ENCODE results near the gene RARG. TPM values are rescaled to one million over a fixed set of nuclear protein-coding genes. Genes with fewer than 3 reads are reported as not detected.
"Not testable (repeated sequence)": the region's sequence is repeated elsewhere in the genome, so short reads cannot be mapped to it uniquely, and the experiment has no call there.

Gene RARG
- total RNA-seq, 1 donor from 2014 or later, result 10.1 TPM

- no peaks in the 10 kb centered on the region for H3K9me3 ChIP-seq (ENCODE audit: insufficient read depth, low read depth, low read length)
- H3K27me3 Mint-ChIP-seq (ENCODE audit: low read depth, unreplicated experiment), result no peaks in the 10 kb centered on the region
- H2AFZ ChIP-seq (ENCODE audit: low read depth, low read length), result no peak overlapping the region
These were observed 65.2 kb downstream of the RARG start for GRCh38 chr12:53166837-53167236.

GRCh38 chr12:53163008-53163407 is 69.0 kb downstream of the RARG start:
- not testable (repeated sequence) for H3K9ac ChIP-seq (ENCODE audit: low read length); H3K27ac ChIP-seq (ENCODE audit: low read depth, low read length); H2AFZ ChIP-seq (ENCODE audit: low read depth, low read length); H3K36me3 ChIP-seq (ENCODE audit: insufficient read depth, low read length); H3K9me3 ChIP-seq (ENCODE audit: insufficient read depth, low read depth, low read length); H3K4me1 ChIP-seq (ENCODE audit: insufficient read depth, low read length); H3K27me3 Mint-ChIP-seq (ENCODE audit: low read depth, unreplicated experiment); H4K20me1 ChIP-seq (ENCODE audit: insufficient read depth, low read length); H3K9me3 Mint-ChIP-seq (ENCODE audit: unreplicated experiment); H3K4me2 ChIP-seq (ENCODE audit: low read length); H3K27me3 ChIP-seq (ENCODE audit: insufficient read depth, low read length); H3K79me2 ChIP-seq (ENCODE audit: insufficient read depth, low read length); H3K27ac Mint-ChIP-seq (ENCODE audit: unreplicated experiment); DNase-seq (ENCODE audit: low read depth); H3K4me3 Mint-ChIP-seq (ENCODE audit: unreplicated experiment); H3K4me3 ChIP-seq (ENCODE audit: insufficient read depth, low read depth, low read length); H3K4me1 Mint-ChIP-seq (ENCODE audit: low read depth, unreplicated experiment); FAIRE-seq
- H3K36me3 Mint-ChIP-seq (ENCODE audit: low read depth, unreplicated experiment), result peaks cover 14% of the 10 kb centered on the region

More at GRCh38 chr12:53166837-53167236, 65.2 kb downstream of the RARG start:
- H3K9ac ChIP-seq (ENCODE audit: low read length), result no peak overlapping the region
- FAIRE-seq (no peak), DNase-seq (ENCODE audit: low read depth) (no peak)
- Mint-ChIP-seq H3K36me3 (ENCODE audit: low read depth, unreplicated experiment) (peaks cover 22% of the 10 kb centered on the region), H3K4me3 (ENCODE audit: unreplicated experiment) (no peak overlapping the region), H3K9me3 (ENCODE audit: unreplicated experiment) (no peaks in the 10 kb centered on the region), H3K27ac (ENCODE audit: unreplicated experiment) (no peak overlapping the region), H3K4me1 (ENCODE audit: low read depth, unreplicated experiment) (peaks cover 5% of the 10 kb centered on the region)
- no peak for TF ChIP-seq CTCF (IDR thresholded peaks at IDR 0.05; ENCODE audit: insufficient read depth, low read depth, low read length)
- TF ChIP-seq EZH2 (IDR thresholded peaks at IDR 0.05; ENCODE audit: insufficient read depth, low read length), result no peak
- H3K4me2 ChIP-seq (ENCODE audit: low read length), result no peak overlapping the region
- H3K79me2 ChIP-seq (ENCODE audit: insufficient read depth, low read length), result no peaks in the 10 kb centered on the region
- H3K27me3 ChIP-seq (ENCODE audit: insufficient read depth, low read length), result no peaks in the 10 kb centered on the region
- H3K27ac ChIP-seq (ENCODE audit: low read depth, low read length), result no peak overlapping the region
- H4K20me1 ChIP-seq (ENCODE audit: insufficient read depth, low read length), result no peaks in the 10 kb centered on the region
- peaks cover 10% of the 10 kb centered on the region for H3K4me1 ChIP-seq (ENCODE audit: insufficient read depth, low read length)
- H3K4me3 ChIP-seq (ENCODE audit: insufficient read depth, low read depth, low read length), result no peak overlapping the region
- H3K36me3 ChIP-seq (ENCODE audit: insufficient read depth, low read length), result peaks cover 5% of the 10 kb centered on the region

GRCh38 chr12:53161119-53161911 is 70.7 kb downstream of the RARG start:
- no peaks in the 10 kb centered on the region for H3K27me3 ChIP-seq (ENCODE audit: insufficient read depth, low read length)
- no peaks in the 10 kb centered on the region for H3K79me2 ChIP-seq (ENCODE audit: insufficient read depth, low read length)
- no peaks in the 10 kb centered on the region for H4K20me1 ChIP-seq (ENCODE audit: insufficient read depth, low read length)
- FAIRE-seq (no peak), DNase-seq (ENCODE audit: low read depth) (no peak)
- no peak overlapping the region for H3K4me3 Mint-ChIP-seq (ENCODE audit: unreplicated experiment)
- TF ChIP-seq EZH2 (IDR thresholded peaks at IDR 0.05; ENCODE audit: insufficient read depth, low read length), result no peak
- TF ChIP-seq CTCF (IDR thresholded peaks at IDR 0.05; ENCODE audit: insufficient read depth, low read depth, low read length), result no peak
- H3K4me1 Mint-ChIP-seq (ENCODE audit: low read depth, unreplicated experiment), result no peaks in the 10 kb centered on the region
- H2AFZ ChIP-seq (ENCODE audit: low read depth, low read length), result no peak overlapping the region
- H3K4me3 ChIP-seq (ENCODE audit: insufficient read depth, low read depth, low read length), result no peak overlapping the region
- no peaks in the 10 kb centered on the region for H3K36me3 ChIP-seq (ENCODE audit: insufficient read depth, low read length)
- no peak overlapping the region for H3K27ac Mint-ChIP-seq (ENCODE audit: unreplicated experiment)
- no peaks in the 10 kb centered on the region for H3K4me1 ChIP-seq (ENCODE audit: insufficient read depth, low read length)
- no peak overlapping the region for H3K9ac ChIP-seq (ENCODE audit: low read length)
- no peaks in the 10 kb centered on the region for H3K27me3 Mint-ChIP-seq (ENCODE audit: low read depth, unreplicated experiment)
- H3K4me2 ChIP-seq (ENCODE audit: low read length), result no peak overlapping the region
- no peak overlapping the region for H3K27ac ChIP-seq (ENCODE audit: low read depth, low read length)
- H3K36me3 Mint-ChIP-seq (ENCODE audit: low read depth, unreplicated experiment), result peaks cover 9% of the 10 kb centered on the region
- no peaks in the 10 kb centered on the region for H3K9me3 Mint-ChIP-seq (ENCODE audit: unreplicated experiment)
- no peaks in the 10 kb centered on the region for H3K9me3 ChIP-seq (ENCODE audit: insufficient read depth, low read depth, low read length)

All from astrocyte (in vitro differentiated cells and primary cell).